Measurements from ENCODE around the gene C3. TPM values are rescaled to one million over a fixed set of nuclear protein-coding genes. Genes with fewer than 3 reads are reported as not detected.
"Not testable (repeated sequence)": the region's sequence is repeated elsewhere in the genome, so short reads cannot be mapped to it uniquely, and the experiment has no call there.

Gene C3
- polyA plus RNA-seq, 12 donors, result 1.5 to 114 (median 5.4) TPM; not detected in 1

DNA sequence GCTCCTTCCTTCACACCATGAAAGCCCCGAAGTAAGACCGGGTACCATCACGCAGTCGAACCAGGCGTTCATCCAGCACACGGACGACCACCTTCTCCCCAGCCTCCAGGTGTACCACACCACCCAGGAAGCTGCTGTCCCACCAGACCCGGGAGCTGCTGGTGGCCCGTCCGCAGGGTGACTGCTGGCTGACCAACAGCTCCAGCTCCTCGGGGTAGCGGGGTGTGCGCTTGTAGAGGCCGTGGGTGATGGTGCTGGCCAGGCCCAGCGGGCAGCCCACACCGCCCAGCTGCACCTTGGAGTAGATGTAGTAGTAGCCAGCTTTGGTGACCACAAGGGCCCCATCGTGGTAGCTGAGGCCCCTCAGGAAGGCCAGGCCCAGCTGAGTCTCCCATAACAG, 55.5 kb downstream of the C3 start:
- DNase-seq, result no peak

DNA sequence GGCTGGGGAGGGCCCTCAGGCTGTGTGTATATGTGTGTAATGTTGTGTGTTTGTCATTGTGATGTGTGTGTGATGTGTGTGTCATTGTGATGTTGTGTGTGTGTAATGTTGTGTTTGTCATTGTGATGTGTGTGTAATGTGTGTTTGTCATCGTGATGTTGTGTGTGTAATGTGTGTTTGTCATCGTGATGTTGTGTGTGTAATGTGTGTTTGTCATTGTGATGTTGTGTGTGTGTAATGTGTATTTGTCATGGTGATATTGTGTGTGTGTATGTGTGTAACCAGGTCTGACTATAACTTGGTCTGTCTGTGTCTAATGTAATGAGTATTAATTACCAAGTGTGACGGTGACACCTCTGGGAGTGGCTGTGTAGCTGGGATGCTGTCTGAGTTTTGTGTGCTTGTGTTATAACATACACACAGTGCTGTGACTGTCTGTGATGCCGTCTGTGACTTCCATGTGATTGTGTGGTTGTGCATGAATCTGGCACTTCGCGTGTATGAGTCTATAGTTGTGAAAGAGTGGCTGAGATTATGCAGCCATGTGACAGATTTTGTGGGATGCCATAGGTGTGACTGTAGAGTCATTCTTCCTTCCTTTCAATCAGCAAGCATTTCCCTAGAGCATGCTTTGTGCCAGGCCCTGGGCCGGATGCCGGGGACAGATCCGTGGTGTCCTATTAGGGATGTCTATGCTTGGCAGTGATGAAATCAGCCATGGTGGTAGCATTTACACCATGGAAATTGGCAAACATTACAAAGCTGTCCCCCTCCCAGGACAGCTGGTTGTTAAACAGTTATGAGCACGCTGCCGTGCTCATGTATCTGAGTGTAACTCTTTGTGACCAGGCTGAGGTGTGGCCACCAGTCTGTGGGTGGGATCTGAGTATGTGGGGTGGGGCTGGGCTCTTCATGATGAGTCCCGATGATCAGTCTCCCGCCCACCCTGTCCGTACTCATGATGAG, 56.9 kb downstream of the C3 start:
- DNase-seq, result no peak

DNA sequence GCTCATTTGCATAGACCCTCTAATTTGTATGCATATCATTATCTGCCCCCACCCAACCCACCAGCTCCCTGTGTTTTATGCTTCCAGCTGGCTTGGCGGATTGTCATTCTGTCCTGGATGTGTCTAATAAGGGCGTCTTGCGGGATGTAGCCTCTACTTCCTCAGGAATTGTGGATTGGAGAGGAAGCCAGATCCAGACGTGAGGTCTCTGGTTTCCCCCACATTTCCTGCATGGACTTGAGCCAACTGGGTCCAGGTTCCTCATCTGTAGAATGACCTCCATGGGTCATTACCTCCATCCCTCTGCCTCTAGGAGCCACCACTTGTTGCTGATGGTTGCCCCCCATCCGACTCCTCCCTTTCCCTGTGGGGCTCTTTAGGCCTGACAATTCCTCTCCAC, 57.7 kb downstream of the C3 start:
- no peak for DNase-seq

DNA sequence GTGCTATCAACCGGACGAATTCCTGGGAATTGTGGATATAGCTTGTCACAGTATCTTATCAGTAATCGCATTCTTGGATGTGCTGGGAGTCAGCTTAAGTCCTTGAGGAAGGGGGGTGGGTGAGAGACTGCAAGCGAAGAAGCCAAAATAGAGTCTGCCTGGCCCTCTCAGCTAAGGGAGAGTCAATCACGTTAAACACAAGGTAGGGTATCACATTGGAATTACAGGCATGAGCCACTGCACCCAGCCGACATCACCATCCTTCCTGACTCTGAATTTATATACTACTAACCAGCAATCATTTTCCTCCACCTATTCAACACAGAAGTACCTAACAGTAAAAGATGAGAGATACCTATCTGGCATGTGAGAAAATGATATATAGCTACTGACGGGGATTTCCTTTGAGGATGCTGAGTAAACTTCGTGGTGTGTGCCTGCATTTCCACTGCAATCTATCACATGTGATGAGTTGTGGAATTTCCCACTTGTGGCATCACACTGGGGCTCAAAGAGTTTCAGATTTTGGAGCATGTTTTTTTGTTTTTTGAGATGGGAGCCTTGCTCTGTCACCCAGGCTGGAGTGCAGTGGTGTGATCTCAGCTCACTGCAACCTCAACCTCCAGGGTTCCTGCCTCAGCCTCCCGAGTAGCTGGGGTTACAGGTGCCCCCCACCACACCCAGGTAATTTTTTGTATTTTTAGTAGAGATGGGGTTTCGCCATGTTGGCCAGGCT, 58.8 kb downstream of the C3 start:
- DNase-seq, result not testable (repeated sequence)

DNA sequence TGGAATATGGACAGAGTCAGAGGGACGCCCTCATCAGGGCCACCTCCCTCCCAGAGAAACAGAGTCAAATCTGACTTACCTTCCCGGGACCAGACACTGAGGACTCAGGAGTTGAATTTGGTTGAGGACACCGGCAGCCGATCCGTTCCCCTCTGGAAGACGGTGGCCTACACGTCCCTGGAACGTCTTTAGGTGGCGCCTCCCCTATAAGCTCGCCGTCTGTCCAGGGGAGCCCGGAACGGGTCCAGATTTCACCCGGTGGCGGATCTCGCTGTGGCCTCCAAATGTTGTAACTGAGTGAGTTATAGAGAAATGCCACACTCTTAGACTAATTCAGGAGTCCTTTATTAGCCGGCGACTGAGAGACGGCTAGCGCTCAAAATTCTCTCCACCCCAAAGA, 59.5 kb downstream of the C3 start:
- DNase-seq, result no peak

DNA sequence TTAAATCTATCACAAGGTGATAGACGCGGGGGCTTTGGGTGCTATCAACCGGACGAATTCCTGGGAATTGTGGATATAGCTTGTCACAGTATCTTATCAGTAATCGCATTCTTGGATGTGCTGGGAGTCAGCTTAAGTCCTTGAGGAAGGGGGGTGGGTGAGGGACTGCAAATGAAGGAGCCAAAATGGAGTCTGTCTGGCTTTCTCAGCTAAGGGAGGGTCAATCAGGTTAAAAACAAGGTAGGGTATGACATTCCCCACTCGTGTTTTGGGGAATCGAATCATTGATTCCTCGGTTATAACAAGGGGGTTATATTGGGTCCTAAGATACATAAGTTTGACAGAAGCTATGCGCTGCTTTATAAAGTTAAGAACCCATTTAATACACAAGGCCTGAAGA, 64.1 kb downstream of the C3 start:
- DNase-seq, result not testable (repeated sequence)

DNA sequence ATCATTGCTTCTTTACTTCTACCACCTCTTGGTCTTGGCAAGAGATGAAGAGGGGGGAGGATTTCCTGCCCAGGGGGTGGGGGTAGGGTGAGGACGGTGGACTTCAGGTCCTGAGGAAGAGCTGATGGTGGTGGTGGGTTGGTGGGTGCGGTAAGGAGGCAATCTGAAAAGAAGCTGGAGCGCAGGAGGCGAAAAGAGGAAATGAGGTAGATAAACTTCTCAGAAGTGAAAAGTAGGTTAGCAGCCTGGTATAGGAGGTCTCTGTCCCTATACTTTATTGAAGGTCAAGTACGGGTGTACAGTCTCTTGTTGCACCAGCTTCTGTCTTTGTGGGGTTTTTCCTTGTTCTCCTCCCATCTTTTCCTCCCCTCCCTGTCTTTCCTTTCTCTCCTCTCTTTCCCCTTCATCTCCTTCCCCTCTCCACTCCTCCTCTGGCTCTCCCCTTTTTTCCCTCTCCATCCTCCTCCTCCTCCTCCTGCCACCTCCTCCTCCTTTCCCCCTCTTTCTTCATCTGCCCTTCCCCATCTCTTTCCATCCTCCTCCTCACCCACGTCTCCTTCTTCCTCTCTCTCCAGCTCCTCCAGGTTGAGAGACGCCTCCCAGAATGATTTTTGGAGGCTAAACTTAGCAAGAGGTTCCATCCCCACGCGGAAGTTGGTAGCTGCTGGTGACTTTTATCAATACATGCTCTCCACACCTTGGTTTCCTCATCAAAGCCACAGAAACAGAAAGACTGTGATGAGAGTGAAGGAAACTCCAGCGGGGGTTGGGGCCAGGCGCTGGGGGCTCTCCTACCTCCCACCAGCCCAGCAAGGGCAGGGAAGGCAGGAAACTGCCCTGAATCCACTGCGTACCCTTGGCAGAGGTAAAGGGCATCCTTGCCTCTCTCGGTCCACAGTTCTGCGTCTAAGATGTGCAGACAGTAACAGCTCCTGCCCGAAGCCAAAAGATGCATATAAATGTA, 65.8 kb downstream of the C3 start:
- no peak for DNase-seq

DNA sequence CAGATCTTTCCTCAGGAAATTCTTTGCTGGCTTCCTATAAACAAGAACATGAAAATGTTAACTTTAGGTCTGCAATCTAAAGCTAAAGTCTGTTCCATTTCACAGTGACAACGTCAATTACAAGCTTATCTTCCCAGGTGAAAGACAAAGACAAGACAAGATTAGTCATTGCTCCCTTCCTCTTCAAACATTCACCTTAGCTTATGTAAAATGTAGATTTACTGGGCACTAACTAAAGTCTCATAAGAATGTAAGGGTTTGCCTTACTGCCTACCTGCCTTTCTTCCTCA, 67.7 kb downstream of the C3 start:
- DNase-seq, result no peak

DNA sequence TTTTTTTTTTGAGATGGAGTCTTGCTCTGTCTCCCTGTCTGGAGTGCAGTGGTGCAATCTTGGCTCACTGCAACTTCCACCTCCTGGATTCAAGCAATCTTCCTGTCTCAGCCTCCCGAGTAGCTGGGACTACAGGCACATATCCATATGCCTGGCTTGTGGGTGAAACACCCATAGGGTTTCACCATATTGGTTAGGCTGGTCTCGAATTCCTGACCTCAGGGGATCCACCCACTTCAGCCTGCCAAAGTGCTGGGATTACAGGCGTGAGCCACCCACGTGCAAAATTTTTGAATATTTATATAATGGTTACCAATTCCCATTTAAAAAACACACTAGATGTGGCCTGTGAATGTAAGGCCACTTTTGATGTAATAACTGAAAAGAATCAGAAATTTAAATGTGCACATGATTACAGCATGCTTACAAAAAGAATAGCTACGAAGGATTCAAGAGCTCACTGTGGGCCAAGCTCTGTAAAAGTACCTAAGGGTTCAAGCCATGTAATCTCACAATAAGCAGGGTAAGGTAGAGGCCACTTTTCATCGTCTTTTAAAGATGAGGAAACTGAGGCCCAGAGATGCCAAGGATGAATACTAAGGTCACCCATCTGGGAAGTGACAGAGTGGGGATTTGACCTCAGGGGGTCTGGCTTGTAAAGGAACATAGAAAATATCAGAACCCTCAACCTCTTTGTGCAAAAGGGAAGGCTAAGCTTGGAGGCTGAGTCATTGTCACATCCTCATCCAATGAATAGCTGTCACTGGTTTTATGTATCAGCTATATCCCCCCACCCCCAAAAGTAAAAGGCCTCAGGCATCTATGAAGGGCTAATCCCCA, 68.3 kb downstream of the C3 start:
- no peak for DNase-seq

DNA sequence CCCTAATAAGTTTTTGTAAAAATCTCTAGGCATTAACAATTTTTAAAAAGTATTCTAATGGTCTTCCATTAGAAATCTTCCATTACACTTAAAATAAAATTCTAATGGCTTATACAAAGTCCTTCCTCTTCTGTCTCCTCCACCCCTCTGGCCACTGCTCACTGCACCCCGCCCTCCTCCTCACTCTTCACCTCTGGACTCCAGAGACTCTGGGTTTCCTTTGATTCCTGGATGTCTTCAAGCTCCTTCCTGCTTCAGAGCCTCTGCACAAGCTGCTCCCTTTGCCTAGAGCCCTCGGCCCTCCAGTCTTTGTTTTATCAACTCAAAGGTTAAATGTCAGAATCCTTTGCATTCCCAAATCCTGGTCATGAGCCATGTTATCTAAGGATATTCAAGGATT, 71.3 kb downstream of the C3 start:
- no peak for DNase-seq

DNA sequence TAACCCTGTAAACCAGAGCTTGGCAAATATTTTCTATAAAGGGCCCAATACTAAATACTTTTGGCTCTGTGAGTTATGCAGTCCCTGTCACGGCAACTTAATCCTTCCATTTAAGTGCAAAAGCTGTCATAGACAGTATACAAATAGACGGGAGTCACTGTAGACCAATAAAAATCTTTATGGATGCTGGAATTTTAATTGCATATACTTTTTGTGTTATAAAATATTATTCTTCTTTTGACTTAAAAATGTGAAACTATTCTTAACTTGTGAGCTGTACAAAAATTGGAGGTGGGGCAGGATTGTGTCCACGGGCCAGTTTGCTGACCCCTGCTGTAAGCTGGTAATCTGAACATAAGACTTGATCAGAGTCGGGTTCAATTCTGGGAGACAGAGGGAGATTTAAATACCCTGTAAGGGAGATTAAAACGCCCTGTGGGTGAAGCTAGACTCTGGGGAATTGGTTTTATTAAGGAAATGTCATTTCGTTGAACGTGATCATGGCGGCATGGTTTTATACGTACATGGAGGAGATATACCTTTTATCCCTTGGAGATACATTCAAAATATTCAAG, 72.2 kb downstream of the C3 start:
- no peak for DNase-seq

DNA sequence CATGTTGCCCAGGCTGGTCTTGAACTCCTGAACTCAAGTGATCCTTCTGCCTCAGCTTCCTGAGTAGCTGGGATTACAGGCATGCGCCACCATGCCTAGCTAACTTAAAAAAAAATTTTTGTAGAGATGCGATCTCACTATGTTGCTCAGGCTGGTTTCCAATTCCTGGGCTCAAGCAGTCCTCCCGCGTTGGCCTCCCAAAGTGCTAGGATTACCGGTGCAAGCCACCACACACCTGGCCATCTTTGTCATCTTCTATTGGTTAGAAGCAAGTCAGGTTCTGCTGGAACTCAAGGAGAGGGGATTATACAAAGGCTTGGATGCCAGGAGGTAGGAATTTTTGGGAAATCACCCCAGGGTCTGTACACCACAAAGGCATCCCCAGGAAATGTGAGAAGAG, 75.7 kb downstream of the C3 start:
- DNase-seq, result no peak

DNA sequence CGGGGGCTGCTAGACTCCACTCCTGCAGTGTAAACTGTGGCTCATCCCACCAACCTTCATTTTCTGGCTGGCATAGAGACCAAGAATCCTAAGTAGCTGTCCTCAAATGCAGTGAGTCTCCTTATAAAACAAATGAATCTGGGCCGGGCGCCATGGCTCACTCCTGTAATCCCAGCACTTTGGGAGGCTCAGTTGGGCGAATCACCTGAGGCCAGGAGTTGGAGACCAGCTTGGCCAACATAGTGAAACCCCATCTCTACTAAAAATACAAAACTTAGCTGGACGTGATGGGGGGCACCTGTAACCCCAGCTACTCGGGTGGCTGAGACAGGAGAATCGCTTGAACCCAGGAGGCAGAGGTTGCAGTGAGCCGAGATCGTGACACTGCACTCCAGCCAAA, 80.1 kb downstream of the C3 start:
- not testable (repeated sequence) for DNase-seq

DNA sequence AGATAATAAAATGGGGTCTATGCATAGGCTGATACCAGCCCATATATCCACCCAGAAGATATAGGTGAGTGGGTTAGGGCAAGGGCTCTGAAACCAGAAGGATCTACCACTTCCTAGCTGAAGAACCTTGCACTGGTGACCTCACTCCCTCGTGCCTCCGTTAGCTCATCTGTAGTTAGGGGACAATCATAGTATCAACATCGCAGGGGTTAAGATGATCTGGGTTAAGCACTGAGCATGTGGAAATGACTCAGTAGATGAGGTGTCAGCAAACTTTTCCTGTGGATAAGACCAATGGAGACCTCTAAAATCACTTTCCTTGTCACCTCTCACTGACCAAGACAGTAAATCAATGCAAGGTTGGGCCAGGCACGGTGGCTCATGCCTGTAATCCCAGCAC, 81.0 kb downstream of the C3 start:
- DNase-seq, result no peak

DNA sequence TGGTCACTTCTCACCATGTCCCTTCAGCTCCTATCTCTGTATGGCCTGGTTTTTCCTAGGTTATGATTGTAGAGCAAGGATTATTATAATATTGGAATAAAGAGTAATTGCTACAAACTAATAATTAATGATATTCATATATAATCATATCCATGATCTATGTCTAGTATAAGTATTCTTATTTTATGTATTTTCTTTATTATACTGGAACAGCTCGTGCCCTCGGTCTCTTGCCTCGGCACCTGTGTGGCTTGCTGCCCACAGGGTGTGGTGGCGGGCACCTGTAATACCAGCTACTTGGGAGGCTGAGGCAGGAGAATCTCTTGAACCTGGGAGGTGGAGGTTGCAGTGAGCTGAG, 87.0 kb downstream of the C3 start:
- DNase-seq, result not testable (repeated sequence)

DNA sequence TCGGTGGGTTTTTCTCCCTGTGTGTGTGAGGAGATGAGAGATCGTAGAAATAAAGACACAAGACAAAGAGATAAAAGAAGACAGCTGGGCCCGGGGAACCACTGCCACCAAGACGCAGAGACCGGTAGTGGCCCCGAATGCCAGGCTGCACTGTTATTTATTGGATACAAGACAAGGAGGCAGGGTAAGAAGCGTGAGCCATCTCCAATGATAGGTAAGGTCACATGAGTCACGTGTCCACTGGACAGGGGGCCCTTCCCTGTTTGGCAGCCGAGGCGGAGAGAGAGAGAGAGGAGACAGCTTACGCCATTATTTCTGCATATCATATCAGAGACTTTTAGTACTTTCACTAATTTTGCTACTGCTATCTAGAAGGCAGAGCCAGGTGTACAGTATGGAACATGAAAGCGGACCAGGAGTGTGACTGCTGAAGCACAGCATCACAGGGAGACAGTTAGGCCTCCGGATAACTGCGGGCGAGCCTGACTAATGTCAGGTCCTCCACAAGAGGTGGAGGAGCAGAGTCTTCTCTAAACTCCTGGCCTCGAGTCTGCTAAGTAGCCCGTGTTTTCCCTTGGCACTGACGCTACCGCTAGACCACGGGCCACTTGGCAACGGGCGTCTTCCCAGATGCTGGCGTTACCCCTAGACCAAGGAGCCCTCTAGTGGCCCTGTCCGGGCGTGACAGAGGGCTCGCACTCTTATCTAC, 87.5 kb downstream of the C3 start:
- peak; percentile 58 for DNase-seq

DNA sequence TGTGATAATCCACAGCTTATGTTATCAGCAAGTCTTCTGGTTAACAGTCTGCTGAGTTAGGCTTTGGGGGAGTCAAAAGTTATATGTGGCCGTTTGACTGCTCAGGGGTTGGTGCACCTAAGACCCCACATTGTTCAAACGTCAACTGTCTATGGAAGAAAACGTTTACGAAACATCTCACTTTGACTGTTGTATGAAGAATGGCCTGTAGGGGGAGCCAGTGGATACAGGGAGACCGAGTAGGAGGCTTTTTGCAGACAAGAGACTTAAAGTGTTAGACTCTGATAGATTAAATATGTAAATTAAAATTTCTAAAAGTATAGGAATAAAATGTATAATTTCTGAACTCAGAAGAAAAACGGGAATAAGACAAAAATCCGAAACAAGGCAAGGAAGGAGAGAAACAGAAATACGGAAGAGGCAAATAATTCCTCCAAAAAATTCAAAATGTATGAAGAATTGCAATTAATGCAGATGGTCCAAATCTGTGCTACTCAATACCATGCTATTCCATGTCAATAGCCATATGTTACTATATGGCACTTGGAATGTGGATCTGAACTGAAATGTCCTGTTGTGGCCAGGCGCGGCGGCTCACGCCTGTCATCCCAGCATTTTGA, 88.3 kb downstream of the C3 start:
- DNase-seq, result peak; percentile 83
